A673 (cell line): ENCODE results near the gene HLCS.

Source experiments
- EZH2 ChIP-seq: fragments of 200-600 bp; sonication (generic); IDR thresholded peaks from 2 replicates; pipeline ENCODE4 v1.6.1; 2017; ENCODE audit warnings: borderline replicate concordance, low read depth, mild to moderate bottlenecking, mixed read lengths, antibody characterized with exemption, low read length; ENCODE audit not compliant: poor library complexity, severe bottlenecking
- TF ChIP-seq, protein P1 (sequence below): fragments of 300-800, 200-600 bp; sonication (generic); conservative IDR thresholded peaks from 2 replicates; pipeline ENCODE4 v1.5.1; 2017; ENCODE audit warnings: low read depth, mild to moderate bottlenecking, antibody characterized with exemption, low read length, moderate library complexity, mixed read lengths

DNA sequence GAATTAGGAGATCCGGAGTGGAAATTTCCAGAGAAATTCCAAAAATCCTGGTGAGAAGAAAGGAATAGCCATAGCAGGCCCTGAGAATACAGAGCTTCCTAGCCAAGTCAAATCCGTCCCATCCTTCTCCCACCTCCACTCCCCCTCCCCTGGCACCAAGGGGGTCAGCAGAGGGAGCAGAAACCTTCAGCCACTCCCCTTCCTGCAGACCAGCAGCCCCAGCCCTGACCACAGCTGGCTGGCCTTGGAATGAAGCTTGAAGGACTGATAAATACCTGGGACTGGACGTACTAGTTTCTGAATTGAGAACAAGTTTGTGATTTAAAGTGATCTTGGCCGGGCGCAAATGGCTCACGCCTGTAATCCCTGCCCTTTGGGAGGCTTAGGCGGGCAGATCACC is 26.2 kb upstream of the HLCS start:
- TF ChIP-seq, protein P1, sequence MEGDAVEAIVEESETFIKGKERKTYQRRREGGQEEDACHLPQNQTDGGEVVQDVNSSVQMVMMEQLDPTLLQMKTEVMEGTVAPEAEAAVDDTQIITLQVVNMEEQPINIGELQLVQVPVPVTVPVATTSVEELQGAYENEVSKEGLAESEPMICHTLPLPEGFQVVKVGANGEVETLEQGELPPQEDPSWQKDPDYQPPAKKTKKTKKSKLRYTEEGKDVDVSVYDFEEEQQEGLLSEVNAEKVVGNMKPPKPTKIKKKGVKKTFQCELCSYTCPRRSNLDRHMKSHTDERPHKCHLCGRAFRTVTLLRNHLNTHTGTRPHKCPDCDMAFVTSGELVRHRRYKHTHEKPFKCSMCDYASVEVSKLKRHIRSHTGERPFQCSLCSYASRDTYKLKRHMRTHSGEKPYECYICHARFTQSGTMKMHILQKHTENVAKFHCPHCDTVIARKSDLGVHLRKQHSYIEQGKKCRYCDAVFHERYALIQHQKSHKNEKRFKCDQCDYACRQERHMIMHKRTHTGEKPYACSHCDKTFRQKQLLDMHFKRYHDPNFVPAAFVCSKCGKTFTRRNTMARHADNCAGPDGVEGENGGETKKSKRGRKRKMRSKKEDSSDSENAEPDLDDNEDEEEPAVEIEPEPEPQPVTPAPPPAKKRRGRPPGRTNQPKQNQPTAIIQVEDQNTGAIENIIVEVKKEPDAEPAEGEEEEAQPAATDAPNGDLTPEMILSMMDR: no peak
- no peak for TF ChIP-seq EZH2
